HEK293 (cell line): ENCODE measurements around the gene SLC25A47.

Experiments used
- CTCF ChIA-PET: fragments of 350-600 bp; formaldehyde crosslinking; extraction: SDS; loops from one replicate; lab custom pipeline; 2021; ENCODE audit warnings: antibody characterized with exemption; lab: Yijun Ruan, JAX
- POLR2A ChIA-PET: fragments of 300-600 bp; formaldehyde crosslinking; extraction: SDS; loops from one replicate; lab custom pipeline; 2020; ENCODE audit warnings: antibody characterized with exemption, inconsistent platforms; lab: Yijun Ruan, JAX
- H3K27ac ChIP-seq: fragments of 200-500 bp; sonication (Bioruptor generic); 2 replicates; pipeline ENCODE4 v1.5.1; 2014; ENCODE audit warnings: low read depth, low read length, control low read depth, inconsistent platforms; ENCODE audit errors: extremely low read depth
- H3K36me3 ChIP-seq, 2 experiments: fragments of 200-500 bp in 1 of 2; sonication (Bioruptor generic) in 1 of 2; 1 replicate in 1 of 2; 2 replicates in 1 of 2; pipeline ENCODE4 v1.5.1; 2014 to 2017; ENCODE audit warnings: inconsistent platforms in 2 of 2, low read length in 2 of 2; ENCODE audit not compliant: control insufficient read depth in 2 of 2, insufficient read depth in 1 of 2
- H3K4me1 ChIP-seq: fragments of 200-500 bp; sonication (Bioruptor generic); 2 replicates; pipeline ENCODE4 v1.5.1; 2014; ENCODE audit warnings: mild to moderate bottlenecking, low read length, inconsistent platforms; ENCODE audit not compliant: control insufficient read depth, insufficient read depth
- H3K4me3 ChIP-seq: 2 replicates; pipeline ENCODE4 v1.5.1; 2011; ENCODE audit warnings: low read depth, mild to moderate bottlenecking, control low read depth, low read length, moderate library complexity
- H3K9me3 ChIP-seq: fragments of 200-500 bp; sonication (Bioruptor generic); 2 replicates; pipeline ENCODE4 v1.5.1; 2014; ENCODE audit warnings: low read depth, low read length, inconsistent platforms; ENCODE audit not compliant: control insufficient read depth, insufficient read depth
- EGR2 ChIP-seq: fragments of 450-650 bp; formaldehyde crosslinking; IDR thresholded peaks from 2 replicates; pipeline ENCODE4 v1.5.1; 2016; ENCODE audit warnings: low read depth, missing biosample characterization, missing genetic modification characterization
- GLIS1 ChIP-seq: fragments of 450-650 bp; formaldehyde crosslinking; IDR thresholded peaks from 2 replicates; pipeline ENCODE4 v1.5.1; 2016; ENCODE audit warnings: missing biosample characterization, missing genetic modification characterization
- SP2 ChIP-seq: fragments of 450-650 bp; formaldehyde crosslinking; IDR thresholded peaks from 2 replicates; pipeline ENCODE4 v1.5.1; 2016; ENCODE audit warnings: missing biosample characterization, missing genetic modification characterization
- SP7 ChIP-seq: fragments of 450-650 bp; formaldehyde crosslinking; IDR thresholded peaks from 2 replicates; pipeline ENCODE4 v1.5.1; 2016; ENCODE audit warnings: missing biosample characterization, missing genetic modification characterization
- ZBTB17 ChIP-seq: fragments of 450-650 bp; formaldehyde crosslinking; IDR thresholded peaks from 2 replicates; pipeline ENCODE4 v1.5.1; 2016; ENCODE audit warnings: missing biosample characterization, missing genetic modification characterization
- ZBTB8A ChIP-seq: fragments of 450-650 bp; formaldehyde crosslinking; IDR thresholded peaks from 2 replicates; pipeline ENCODE4 v1.5.1; 2016; ENCODE audit warnings: missing biosample characterization, missing genetic modification characterization
- ZFHX2 ChIP-seq: fragments of 450-650 bp; formaldehyde crosslinking; conservative IDR thresholded peaks from 2 replicates; pipeline ENCODE4 v1.5.1; 2016; ENCODE audit warnings: missing biosample characterization, missing genetic modification characterization
- ZFP37 ChIP-seq: fragments of 450-650 bp; formaldehyde crosslinking; IDR thresholded peaks from 2 replicates; pipeline ENCODE4 v1.5.1; 2016; ENCODE audit warnings: missing biosample characterization, missing genetic modification characterization
- ZIC2 ChIP-seq: fragments of 450-650 bp; formaldehyde crosslinking; IDR thresholded peaks from 2 replicates; pipeline ENCODE4 v1.5.1; 2016; ENCODE audit warnings: missing biosample characterization, missing genetic modification characterization
- ZNF10 ChIP-seq: fragments of 450-650 bp; formaldehyde crosslinking; IDR thresholded peaks from 2 replicates; pipeline ENCODE4 v1.5.1; 2017; ENCODE audit warnings: missing biosample characterization, missing genetic modification characterization
- ZNF223 ChIP-seq: fragments of 450-650 bp; formaldehyde crosslinking; IDR thresholded peaks from 2 replicates; pipeline ENCODE4 v1.5.1; 2016; ENCODE audit warnings: missing biosample characterization, missing genetic modification characterization
- ZNF366 ChIP-seq: fragments of 450-650 bp; formaldehyde crosslinking; conservative IDR thresholded peaks from 2 replicates; pipeline ENCODE4 v1.5.1; 2016; ENCODE audit warnings: missing biosample characterization, missing genetic modification characterization
- ZNF391 ChIP-seq: fragments of 450-650 bp; formaldehyde crosslinking; IDR thresholded peaks from 2 replicates; pipeline ENCODE4 v1.5.1; 2016; ENCODE audit warnings: low read depth, missing biosample characterization, missing genetic modification characterization, borderline replicate concordance
- ZNF416 ChIP-seq: fragments of 450-650 bp; formaldehyde crosslinking; IDR thresholded peaks from 2 replicates; pipeline ENCODE4 v1.5.1; 2016; ENCODE audit warnings: missing biosample characterization, missing genetic modification characterization
- ZNF449 ChIP-seq: fragments of 450-650 bp; formaldehyde crosslinking; IDR thresholded peaks from 2 replicates; pipeline ENCODE4 v1.5.1; 2017; ENCODE audit warnings: missing biosample characterization, mild to moderate bottlenecking, missing genetic modification characterization, moderate library complexity
- ZNF510 ChIP-seq: fragments of 450-650 bp; formaldehyde crosslinking; IDR thresholded peaks from 2 replicates; pipeline ENCODE4 v1.5.1; 2018; ENCODE audit warnings: mild to moderate bottlenecking, missing genetic modification characterization, missing biosample characterization; ENCODE audit not compliant: insufficient replicate concordance
- ZNF658 ChIP-seq: fragments of 450-650 bp; formaldehyde crosslinking; IDR thresholded peaks from 2 replicates; pipeline ENCODE4; 2016; ENCODE audit warnings: missing biosample characterization, missing genetic modification characterization
- ZNF692 ChIP-seq: fragments of 450-650 bp; formaldehyde crosslinking; IDR thresholded peaks from 2 replicates; pipeline ENCODE4 v1.5.1; 2016; ENCODE audit warnings: missing biosample characterization, missing genetic modification characterization
- ZNF843 ChIP-seq: fragments of 450-650 bp; formaldehyde crosslinking; IDR thresholded peaks from 2 replicates; pipeline ENCODE4 v1.5.1; 2016; ENCODE audit warnings: missing biosample characterization, missing genetic modification characterization

SLC25A47 gene

GRCh38 chr14:100317389-100317788, 5.8 kb upstream of the SLC25A47 start:
- ChIA-PET POLR2A (no interaction called here), CTCF (interaction anchor here (0.7 kb wide), 1 partner anchor 71 kb away, joined by 6 read pairs; no protein-coding TSS in a partner anchor)
- H3K9me3 ChIP-seq = no peaks in the 10 kb centered on the region
- no peaks in the 10 kb centered on the region for H3K4me1 ChIP-seq
- no peaks in the 10 kb centered on the region for H3K36me3 ChIP-seq
- no peak overlapping the region for H3K4me3 ChIP-seq
- TF ChIP-seq EGR2 (tag by site-specific recombination) (peak; percentile 70), SP7 (tag by site-specific recombination) (no peak), ZFHX2 (tag by site-specific recombination) (peak; percentile 85), ZNF416 (tag by site-specific recombination) (no peak), ZNF510 (tag by site-specific recombination) (no peak), ZNF658 (tag by site-specific recombination) (no peak)
- no peak overlapping the region for H3K27ac ChIP-seq

GRCh38 chr14:100317912-100318808, 5.0 kb upstream of the SLC25A47 start:
- H3K4me1 ChIP-seq = no peaks in the 10 kb centered on the region
- ChIA-PET CTCF (interaction anchor here (0.6 kb wide), 1 partner anchor 346 kb away, joined by 3 read pairs; no protein-coding TSS in a partner anchor), POLR2A (no interaction called here)
- no peak overlapping the region for H3K4me3 ChIP-seq
- H3K36me3 ChIP-seq = no peaks in the 10 kb centered on the region
- H3K9me3 ChIP-seq = no peaks in the 10 kb centered on the region
- H3K27ac ChIP-seq = no peak overlapping the region
- TF ChIP-seq ZNF223 (tag by site-specific recombination) (no peak), GLIS1 (tag by site-specific recombination) (no peak), ZNF10 (tag by site-specific recombination) (no peak), ZNF449 (tag by site-specific recombination) (no peak), ZNF692 (tag by site-specific recombination) (no peak), ZNF843 (tag by site-specific recombination) (no peak), ZNF391 (tag by site-specific recombination) (no peak), ZFP37 (tag by site-specific recombination) (no peak)
- TF ChIP-seq, all 188 proteins: peak for 0

- H3K36me3 ChIP-seq = no peaks in the 10 kb centered on the region
- TF ChIP-seq ZBTB17 (tag by site-specific recombination) = 0 out of 2 replicates have a peak, but pooled peaks have one; percentile 20
- no peak for TF ChIP-seq SP2 (tag by site-specific recombination)
- TF ChIP-seq ZNF366 (tag by site-specific recombination) = peak; percentile 97
- 0 out of 2 replicates have a peak, but pooled peaks have one; percentile 15 for TF ChIP-seq ZFHX2 (tag by site-specific recombination)
- TF ChIP-seq ZIC2 = no peak
- no peak for TF ChIP-seq ZBTB8A (tag by site-specific recombination)
- no peaks in the 10 kb centered on the region for H3K4me1 ChIP-seq
- ChIA-PET POLR2A (no interaction called here), CTCF (no interaction called here)
- no peak overlapping the region for H3K4me3 ChIP-seq
- H3K27ac ChIP-seq = no peak overlapping the region
- H3K9me3 ChIP-seq = no peaks in the 10 kb centered on the region
Observed at GRCh38 chr14:100320157-100320856, 2.8 kb upstream of the SLC25A47 start.
